ENCODE data around the gene ACOX1. TPM values are rescaled to one million over a fixed set of nuclear protein-coding genes. Genes with fewer than 3 reads are reported as not detected.

The ACOX1 gene
- total RNA-seq, 3 donors from 2014 or later (not counting 1 experiment from before 2014, with no cell fraction given), result 22.8 to 48.2 (median 28.2) TPM

DNA sequence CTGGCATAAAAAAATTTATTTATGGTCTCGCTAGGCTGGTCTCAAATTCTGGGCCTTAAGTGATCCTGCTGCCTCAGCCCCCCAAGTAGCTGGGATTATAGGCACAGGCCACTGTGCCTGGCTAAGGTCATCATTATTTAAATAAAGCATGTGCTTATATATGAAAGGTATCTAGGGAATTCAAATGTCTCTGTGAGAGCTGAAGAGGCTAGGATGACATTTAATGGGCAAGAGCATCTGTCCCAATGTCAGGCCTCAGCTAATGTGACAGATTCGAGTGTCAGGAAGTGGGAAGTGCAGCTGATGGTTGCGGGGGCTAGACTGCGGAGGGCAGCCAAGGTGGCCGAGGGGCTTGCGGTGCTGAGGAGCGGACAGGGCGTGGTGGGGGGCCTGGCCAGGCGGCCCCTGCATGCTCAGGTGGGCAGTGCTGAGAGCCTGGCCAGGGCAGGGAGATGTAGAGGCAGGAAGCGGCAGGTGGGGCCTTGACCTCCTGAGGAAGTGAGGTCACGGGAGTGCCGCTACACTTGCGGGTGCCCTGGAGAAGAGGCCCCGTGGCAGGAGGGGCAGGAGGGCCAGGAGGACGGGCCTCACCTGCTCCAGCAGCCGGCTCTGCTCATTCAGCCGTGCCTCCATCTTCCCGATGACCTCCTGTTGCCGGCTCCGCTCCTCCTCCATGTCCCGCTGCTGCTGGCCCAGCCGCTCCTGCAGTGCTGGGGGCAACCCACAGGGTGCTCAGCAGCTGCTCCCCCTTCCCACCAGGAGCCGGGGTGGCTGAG is 61.6 kb downstream of the ACOX1 start:
- Histone ChIP-seq H3K4me3 (ENCODE audit: low read length) (no peak overlapping the region), H3K4me1 (ENCODE audit: control insufficient read depth, insufficient read depth, low read length) (peaks cover 11% of the 10 kb centered on the region), H3K9me3 (ENCODE audit: control insufficient read depth, insufficient read depth, low read length) (no peaks in the 10 kb centered on the region), H3K36me3 (ENCODE audit: control insufficient read depth, insufficient read depth, low read length) (peaks cover 5% of the 10 kb centered on the region), H3K27ac (ENCODE audit: low read length) (no peak overlapping the region), H3K27me3 (ENCODE audit: control insufficient read depth, insufficient read depth, low read length) (no peaks in the 10 kb centered on the region)
- Mint-ChIP-seq H3K9me3 (no peaks in the 10 kb centered on the region), H3K4me3 (no peak overlapping the region), H3K27me3 (ENCODE audit: low read depth in 2 of 2) (no peaks in the 10 kb centered on the region), H3K36me3 (no peaks in the 10 kb centered on the region), H3K4me1 (peaks cover 0 to 5% of the 10 kb centered on the region in 2 donors), H3K27ac (peak overlapping the region in 1 of 2 donors; percentile 72)
- intact Hi-C loops (cut with micrococcal nuclease), result no loop called here
- no peak for ATAC-seq
- TF ChIP-seq, protein P1, sequence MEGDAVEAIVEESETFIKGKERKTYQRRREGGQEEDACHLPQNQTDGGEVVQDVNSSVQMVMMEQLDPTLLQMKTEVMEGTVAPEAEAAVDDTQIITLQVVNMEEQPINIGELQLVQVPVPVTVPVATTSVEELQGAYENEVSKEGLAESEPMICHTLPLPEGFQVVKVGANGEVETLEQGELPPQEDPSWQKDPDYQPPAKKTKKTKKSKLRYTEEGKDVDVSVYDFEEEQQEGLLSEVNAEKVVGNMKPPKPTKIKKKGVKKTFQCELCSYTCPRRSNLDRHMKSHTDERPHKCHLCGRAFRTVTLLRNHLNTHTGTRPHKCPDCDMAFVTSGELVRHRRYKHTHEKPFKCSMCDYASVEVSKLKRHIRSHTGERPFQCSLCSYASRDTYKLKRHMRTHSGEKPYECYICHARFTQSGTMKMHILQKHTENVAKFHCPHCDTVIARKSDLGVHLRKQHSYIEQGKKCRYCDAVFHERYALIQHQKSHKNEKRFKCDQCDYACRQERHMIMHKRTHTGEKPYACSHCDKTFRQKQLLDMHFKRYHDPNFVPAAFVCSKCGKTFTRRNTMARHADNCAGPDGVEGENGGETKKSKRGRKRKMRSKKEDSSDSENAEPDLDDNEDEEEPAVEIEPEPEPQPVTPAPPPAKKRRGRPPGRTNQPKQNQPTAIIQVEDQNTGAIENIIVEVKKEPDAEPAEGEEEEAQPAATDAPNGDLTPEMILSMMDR (IDR thresholded peaks at IDR 0.05), result no peak
- 81% methylated on average over 23 of the region's 23 CpGs for whole genome bisulfite sequencing (ENCODE audit: insufficient coverage)
- no peak for DNase-seq

DNA sequence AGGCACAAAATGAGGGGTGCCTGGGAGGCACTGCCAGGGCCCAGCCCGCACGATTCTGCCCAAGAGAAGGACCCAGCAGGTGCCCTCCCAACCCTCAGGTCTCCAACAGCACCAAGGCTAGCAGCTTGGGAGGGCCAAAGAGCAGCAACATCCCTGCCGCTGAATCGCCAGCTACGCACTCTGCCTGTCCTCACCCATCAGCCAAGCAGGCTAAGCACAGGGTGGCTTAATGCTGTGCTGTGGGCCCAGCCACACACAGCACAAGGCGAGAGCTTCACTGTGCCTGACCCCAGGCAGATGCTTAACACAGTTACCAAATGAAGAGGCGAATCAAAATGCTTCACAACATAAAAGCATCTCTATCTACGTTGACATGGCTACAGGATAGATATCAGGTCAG is 63.7 kb downstream of the ACOX1 start:
- H3K4me3 Mint-ChIP-seq, result no peak overlapping the region
- TF ChIP-seq, protein P1 (IDR thresholded peaks at IDR 0.05), result no peak
- WGBS (ENCODE audit: insufficient coverage), result 98% methylated on average over 6 of the region's 8 CpGs
- DNase-seq (no peak), ATAC-seq (no peak)
- H3K4me1 Mint-ChIP-seq, result peaks cover 0 to 5% of the 10 kb centered on the region in 2 donors
- no peaks in the 10 kb centered on the region for H3K36me3 Mint-ChIP-seq
- no peaks in the 10 kb centered on the region for H3K27me3 Mint-ChIP-seq (ENCODE audit: low read depth in 2 of 2)
- H3K36me3 ChIP-seq (ENCODE audit: control insufficient read depth, insufficient read depth, low read length), result peaks cover 5% of the 10 kb centered on the region
- H3K9me3 ChIP-seq (ENCODE audit: control insufficient read depth, insufficient read depth, low read length), result no peaks in the 10 kb centered on the region
- H3K9me3 Mint-ChIP-seq, result no peaks in the 10 kb centered on the region
- no peak overlapping the region for H3K27ac ChIP-seq (ENCODE audit: low read length)
- intact Hi-C loops (cut with micrococcal nuclease), result no loop called here
- H3K4me3 ChIP-seq (ENCODE audit: low read length), result no peak overlapping the region
- H3K27me3 ChIP-seq (ENCODE audit: control insufficient read depth, insufficient read depth, low read length), result no peaks in the 10 kb centered on the region
- peaks cover 11% of the 10 kb centered on the region for H3K4me1 ChIP-seq (ENCODE audit: control insufficient read depth, insufficient read depth, low read length)
- no peak overlapping the region for H3K27ac Mint-ChIP-seq

DNA sequence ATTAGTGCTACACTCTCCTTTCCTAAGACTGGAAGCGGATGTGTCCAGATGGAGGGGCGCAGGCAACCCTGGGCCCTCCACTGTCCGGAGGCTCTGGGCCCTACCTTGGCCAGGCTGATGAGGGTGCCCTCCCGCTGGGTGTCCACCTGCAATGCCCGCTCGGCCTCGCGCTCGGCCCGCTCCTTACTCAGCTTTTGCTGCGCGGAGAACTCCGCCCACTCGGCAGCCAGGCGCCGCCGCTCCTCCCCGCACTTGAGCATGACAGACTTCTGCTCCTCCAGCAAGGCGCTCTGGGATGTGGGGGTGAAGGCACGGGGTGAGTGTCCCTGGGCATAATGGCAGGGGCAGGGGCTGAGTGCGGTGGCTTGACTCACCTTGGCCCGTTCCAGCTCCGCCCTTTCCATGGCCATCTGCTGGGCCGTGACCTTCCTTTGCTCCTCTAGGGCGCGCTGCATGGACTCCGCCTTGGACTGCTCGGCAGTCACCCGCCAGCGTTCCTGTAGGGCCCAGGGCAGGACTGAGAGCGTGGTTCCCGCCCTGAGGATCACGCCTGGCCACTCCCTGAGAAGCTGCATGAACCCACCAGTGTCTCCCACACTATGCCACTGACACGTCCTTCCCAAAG is 64.2 kb downstream of the ACOX1 start:
- 96% methylated on average over 34 of the region's 34 CpGs for WGBS (ENCODE audit: insufficient coverage)

More for the DNA sequence above, 64.2 kb downstream of the ACOX1 start:
- Histone ChIP-seq H3K27ac (ENCODE audit: low read length) (no peak overlapping the region), H3K27me3 (ENCODE audit: control insufficient read depth, insufficient read depth, low read length) (no peaks in the 10 kb centered on the region), H3K36me3 (ENCODE audit: control insufficient read depth, insufficient read depth, low read length) (peaks cover 5% of the 10 kb centered on the region), H3K9me3 (ENCODE audit: control insufficient read depth, insufficient read depth, low read length) (no peaks in the 10 kb centered on the region), H3K4me3 (ENCODE audit: low read length) (no peak overlapping the region), H3K4me1 (ENCODE audit: control insufficient read depth, insufficient read depth, low read length) (peaks cover 11% of the 10 kb centered on the region)
- TF ChIP-seq, protein P1 (IDR thresholded peaks at IDR 0.05), result no peak
- no peaks in the 10 kb centered on the region for H3K9me3 Mint-ChIP-seq
- no peak overlapping the region for H3K4me3 Mint-ChIP-seq
- ATAC-seq, result no peak
- no peak overlapping the region for H3K27ac Mint-ChIP-seq
- H3K36me3 Mint-ChIP-seq, result no peaks in the 10 kb centered on the region
- H3K27me3 Mint-ChIP-seq (ENCODE audit: low read depth in 2 of 2), result no peaks in the 10 kb centered on the region
- DNase-seq, result no peak
- intact Hi-C loops (cut with micrococcal nuclease), result no loop called here
- peaks cover 0 to 5% of the 10 kb centered on the region in 2 donors for H3K4me1 Mint-ChIP-seq
